DMS 273 treated with DMSO at 0.1 percent for 48 hours (cell line): Measurements from ENCODE around the gene D2HGDH.
"Not testable (repeated sequence)": the region's sequence is repeated elsewhere in the genome, so short reads cannot be mapped to it uniquely, and the experiment has no call there.

Experiments used
- DNase-seq: peaks from one replicate; lab custom pipeline; 2025; lab: John Stamatoyannopoulos, UW

The D2HGDH gene

GRCh38 chr2:241724975-241725870, 9.2 kb upstream of the D2HGDH start:
- no peak for DNase-seq

- no peak for DNase-seq
Measured at GRCh38 chr2:241726459-241726858, 8.0 kb upstream of the D2HGDH start.

- no peak for DNase-seq
Measured at GRCh38 chr2:241728000-241728399, 6.4 kb upstream of the D2HGDH start.

DNA sequence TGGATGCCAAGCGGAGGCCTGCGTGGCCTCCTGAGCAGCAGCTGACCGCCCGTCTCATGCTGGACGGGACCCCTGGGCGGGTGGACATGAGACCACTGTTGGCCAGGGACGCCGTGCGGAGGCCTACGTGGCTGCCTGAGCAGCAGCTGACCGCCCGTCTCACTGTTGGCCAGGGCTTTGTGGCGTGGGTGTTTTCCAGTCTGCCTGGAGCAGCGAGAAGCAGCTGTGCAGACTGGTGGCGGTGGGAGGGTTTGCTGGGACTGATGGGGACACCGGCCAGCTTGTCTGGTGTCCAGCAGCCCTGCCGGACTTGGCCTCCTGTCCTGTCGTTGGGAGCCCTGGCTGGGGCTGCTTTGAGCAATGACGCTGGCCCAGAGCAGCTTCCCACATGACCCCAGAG, 5.8 kb upstream of the D2HGDH start:
- no peak for DNase-seq

- no peak for DNase-seq
Measured at GRCh38 chr2:241729868-241730267, 4.6 kb upstream of the D2HGDH start.

DNA sequence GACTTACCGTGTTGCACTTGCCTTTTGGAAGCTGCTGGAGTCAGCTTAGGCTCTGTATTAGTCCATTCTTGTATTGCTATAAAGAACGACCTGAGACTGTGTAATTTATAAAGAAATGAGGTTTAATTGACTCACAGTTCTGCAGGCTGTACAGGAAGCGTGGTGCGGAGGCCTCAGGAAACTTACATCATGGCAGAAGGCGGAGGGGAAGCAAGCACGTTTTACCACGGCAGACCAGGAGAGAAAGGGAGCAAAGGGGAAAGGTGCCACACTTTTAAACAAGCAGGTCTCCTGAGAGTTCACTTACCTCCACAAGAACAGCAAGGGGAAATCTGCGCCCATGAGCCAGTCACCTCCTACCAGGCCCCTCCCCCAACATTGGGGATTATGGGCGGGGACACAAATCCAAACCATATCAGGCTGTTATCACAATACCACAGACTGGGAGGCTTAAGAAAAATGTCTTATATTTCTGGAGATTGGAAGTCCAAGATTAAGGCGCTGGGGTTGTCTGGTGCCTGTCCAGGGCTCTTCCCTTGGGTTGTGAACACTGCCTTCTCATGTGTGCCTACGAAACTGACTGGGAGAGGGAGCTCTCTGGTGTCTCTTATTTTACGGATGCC, 3.6 kb upstream of the D2HGDH start:
- DNase-seq, result no peak

DNA sequence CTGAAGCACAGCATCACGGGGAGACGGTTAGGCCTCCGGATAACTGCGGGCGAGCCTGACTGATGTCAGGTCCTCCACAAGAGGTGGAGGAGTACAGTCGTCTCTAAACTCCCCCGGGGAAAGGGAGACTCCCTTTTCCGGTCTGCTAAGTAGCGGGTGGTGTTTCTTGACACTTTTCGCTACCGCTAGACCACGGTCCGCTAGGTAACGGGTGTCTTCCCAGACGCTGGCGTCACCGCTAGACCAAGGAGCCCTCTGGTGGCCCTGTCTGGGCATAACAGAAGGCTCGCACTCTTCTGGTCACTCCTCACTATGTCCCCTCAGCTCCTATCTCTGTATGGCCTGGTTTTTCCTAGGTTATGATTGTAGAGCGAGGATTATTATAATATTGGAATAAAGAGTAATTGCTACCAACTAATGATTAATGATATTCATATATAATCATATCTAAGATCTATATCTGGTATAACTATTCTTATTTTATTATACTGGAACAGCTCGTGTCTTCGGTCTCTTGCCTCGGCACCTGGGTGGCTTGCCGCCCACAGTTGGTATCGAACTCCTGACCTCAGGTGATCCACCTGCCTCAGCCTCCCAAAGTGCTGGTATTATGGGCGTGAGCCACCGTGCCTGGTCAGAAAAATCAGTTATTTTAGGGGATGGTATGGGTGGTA, 1.8 kb upstream of the D2HGDH start:
- DNase-seq, result not testable (repeated sequence)

DNA sequence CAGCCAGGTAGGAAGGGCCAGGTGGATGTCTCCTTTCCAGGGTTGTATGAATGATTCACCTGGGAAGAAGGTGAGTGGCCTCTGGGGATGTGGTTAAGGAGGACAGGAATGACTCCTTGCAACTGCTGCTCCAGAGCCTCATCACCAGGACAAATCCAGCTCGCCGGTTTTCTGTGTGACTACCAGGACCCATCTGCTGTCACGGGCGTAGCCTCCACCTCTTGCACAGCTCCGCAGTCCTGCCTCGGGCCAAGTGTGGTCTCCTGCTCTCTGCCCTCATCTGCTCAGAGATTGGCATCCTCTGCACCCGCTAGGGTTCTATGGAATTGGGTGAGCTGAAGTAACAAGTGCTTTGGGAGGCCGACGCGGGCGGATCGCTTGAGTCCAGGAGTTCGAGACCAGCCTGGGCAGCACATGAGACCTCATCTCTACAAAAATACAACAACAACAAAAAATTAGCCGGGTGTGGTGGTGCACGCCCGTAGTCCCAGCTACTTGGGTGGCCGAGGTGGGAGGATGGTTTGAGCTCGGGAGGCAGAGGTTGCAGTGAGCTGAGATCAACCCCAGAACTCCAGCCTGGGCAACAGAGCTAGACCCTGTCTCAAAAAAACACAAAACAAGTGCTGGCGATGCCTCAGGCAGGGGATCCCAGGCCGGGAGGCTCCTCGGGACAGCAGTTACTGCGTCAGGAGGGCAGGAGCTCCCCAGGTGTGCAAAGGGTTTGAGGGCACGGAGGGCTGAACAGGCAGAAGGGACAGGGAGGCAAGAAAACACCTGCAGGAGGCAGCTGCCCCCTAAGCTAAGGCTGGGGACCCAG, 831 bp upstream of the D2HGDH start:
- DNase-seq, result no peak

DNA sequence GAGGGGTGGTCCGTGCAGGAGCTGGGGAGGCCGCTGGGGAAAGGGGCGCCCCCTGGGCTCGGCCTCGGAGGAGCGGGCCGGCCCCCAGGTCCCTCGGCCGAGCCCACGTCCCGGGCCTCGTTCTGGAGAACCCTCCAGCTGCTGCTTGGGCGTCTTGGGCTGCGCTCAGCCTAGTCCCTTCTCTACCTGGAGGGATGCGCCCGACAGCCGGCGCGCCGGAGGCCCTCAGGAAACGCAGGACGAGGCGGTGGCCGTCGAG, 293 bp upstream of the D2HGDH start:
- DNase-seq, result no peak

DNA sequence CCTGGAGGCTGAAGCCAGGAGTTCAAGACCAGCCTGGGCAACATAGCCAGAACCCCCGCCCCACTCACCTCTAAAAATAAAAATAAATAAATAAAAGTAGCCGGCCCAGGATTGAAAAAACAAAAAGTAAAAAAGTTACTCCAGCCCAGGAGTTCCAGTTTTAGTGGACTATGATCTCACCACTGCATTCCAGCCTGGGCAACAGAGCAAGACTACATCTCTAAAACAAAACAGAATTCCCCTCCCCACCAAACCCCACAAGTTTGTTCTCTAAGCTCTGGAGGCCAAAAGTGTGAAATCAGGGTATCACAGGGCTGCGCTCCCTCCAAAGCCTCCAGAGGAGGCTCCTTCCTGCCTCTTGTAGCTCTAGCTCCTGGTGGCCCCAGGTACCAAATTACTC, 1.7 kb downstream of the D2HGDH start:
- no peak for DNase-seq

GRCh38 chr2:241738040-241738686, 3.7 kb downstream of the D2HGDH start:
- DNase-seq, result no peak

DNA sequence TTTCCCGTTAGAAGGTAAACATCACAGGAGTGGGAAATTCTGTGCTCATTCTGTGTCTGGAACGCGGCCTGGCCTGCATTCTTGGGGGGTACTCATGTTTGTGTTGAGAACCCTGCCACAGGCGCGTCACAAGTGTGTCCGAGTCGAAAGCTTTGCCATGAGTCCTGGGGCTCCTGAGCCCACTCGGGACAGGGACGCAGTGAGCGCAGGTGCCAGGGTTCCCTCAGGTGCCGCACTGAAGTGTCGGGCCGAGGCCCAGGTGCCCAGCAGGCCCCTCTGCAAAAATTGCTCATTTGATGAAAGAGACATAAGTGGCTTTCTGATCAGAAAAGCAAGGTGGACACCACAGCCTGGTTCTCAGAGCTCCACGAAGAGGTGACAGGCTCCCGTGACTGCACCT, 4.7 kb downstream of the D2HGDH start:
- no peak for DNase-seq

- no peak for DNase-seq
Measured at GRCh38 chr2:241739651-241740050, 5.2 kb downstream of the D2HGDH start.

DNA sequence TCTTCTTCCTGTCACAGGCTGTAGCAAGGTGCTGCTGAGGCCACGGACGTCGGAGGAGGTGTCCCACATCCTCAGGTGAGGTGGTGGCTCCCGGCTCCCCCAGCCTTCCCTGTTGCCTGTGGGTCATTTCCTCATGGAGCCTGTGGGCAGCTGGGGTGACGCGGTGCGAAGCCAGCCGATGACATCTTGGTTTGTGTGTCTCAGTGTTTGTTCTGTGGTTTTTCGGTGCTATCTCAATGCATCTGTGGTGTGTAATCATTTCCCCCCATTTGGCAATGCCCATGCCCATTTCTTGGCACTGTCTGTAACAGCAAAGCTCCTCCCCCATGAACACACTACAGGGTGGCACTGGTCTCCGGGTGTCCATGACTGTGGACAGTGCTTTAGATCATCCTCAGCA, 6.6 kb downstream of the D2HGDH start:
- no peak for DNase-seq

- DNase-seq, result no peak
Measured at GRCh38 chr2:241742320-241742939, 8.0 kb downstream of the D2HGDH start.

GRCh38 chr2:241743008-241743407, 8.6 kb downstream of the D2HGDH start:
- DNase-seq, result not testable (repeated sequence)

GRCh38 chr2:241743620-241744019, 9.2 kb downstream of the D2HGDH start:
- no peak for DNase-seq

DNA sequence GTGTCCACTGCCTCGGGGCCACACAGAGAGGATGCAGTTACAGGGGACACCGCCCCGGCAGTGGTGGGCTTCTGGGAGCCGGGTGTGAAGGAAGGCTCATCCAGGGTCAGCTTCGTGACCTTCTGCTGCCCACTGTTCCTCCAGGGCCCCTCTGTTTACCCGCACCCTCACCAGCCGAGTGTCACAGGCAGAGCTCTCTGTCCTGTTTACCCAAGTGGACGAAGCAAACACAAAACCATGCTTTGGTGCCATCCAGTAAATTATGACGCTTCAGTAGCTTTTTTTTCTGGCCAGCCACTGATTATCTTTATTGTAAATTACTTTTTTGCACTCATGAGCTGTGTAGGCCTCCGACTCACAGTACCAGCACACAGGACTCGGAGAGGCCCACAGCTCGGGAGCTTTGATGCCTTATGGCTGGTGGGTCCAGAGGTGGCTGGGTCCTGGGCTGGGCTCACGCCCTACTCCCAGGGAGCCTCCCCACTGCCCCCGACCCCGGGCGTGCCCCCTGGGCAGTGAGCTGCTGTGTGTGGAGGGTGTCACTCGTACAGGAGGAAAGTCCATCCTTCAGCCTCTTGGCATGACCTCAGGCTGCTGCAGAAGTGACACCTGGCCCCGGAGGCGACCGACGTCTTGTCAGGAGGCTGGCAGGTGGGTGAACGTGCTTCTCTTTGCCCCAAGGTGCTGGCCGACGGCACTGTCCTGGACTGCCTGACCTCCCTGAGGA, 9.8 kb downstream of the D2HGDH start:
- no peak for DNase-seq

DNA sequence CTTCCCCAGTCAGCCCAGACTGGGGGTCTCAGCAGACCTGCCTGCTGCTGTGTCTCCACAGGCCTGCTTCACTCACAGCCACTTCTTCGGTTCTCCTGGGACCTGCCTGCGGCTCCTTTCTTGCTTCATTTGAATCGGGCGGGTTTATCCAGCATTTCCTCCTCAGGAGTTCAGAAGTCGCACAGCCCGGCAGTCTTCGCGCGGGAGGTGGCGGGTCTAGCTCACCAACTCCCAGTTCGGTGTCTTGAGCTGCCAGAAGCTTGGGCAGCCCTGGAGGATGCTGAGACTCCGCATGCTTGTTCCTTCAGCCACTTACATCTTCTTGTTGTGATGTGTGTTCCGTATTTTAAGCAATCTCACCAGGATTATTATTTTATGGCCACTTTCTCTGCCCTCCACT, 10.8 kb downstream of the D2HGDH start:
- DNase-seq, result no peak

DNA sequence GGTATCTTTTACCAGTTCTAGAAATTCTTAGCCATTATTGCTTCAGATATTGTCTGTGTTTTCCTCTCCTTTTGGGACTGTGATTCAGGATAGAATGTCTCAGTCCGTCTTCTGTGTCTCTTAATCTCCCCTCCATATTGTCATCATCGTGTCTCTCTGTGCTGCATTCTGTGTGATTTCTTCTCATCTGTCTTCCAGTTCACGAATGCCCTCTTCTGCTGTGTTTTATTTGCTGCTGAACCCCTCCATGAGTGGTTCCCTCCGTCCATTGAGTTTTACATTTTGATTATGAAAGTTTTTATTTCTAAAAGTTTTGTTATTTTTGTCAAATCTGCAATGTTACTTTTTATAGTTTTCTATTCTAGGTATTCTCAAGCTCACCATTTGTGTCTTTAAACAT, 11.7 kb downstream of the D2HGDH start:
- DNase-seq, result no peak
